HCT116 (cell line): ENCODE results near the gene MAPK10. TPM values are rescaled to one million over a fixed set of nuclear protein-coding genes. Genes with fewer than 3 reads are reported as not detected.

Source experiments
- ATAC-seq: fragments of 200-7000 bp; cut with Tn5 transposase; 2 replicates; pipeline ENCODE4 v1.9.1; 2020; ENCODE audit warnings: mild to moderate bottlenecking, moderate library complexity
- BruUV-seq: library from RNA; stranded (reverse); fragments of 400-500 nt; replicated peaks from 2 replicates; lab custom pipeline; 2021; lab: Mats Ljungman, UMichigan
- CTCF ChIA-PET: fragments of 300-600 bp; sonication (Branson Sonifier 250); formaldehyde crosslinking; loops from one replicate; lab custom pipeline; 2021; ENCODE audit warnings: antibody characterized with exemption; lab: Charles Lee
- POLR2A ChIA-PET: fragments of 300-600, 350-600 bp; sonication (Branson Sonifier 250); formaldehyde crosslinking; loops from one replicate; lab custom pipeline; 2021; ENCODE audit warnings: antibody characterized with exemption; lab: Charles Lee
- RAD21 ChIA-PET, 2 experiments: fragments of 300-600 bp; sonication (Branson Sonifier 250); formaldehyde crosslinking; loops; one replicate each; lab custom pipeline; 2023; ENCODE audit warnings: low total read pairs in 2 of 2; ENCODE audit not compliant: uncharacterized antibody in 2 of 2, unreplicated experiment in 2 of 2, low non-redundant PET in 1 of 2; lab: Charles Lee
- DNase-seq: peaks from one replicate; pipeline ENCODE4 v3.0.0-alpha.2; 2010; ENCODE audit warnings: low read depth, low spot score
- H2AFZ ChIP-seq: fragments of 200-600 bp; shearing (Covaris generic), sonication (generic); 2 replicates; pipeline ENCODE4 v1.6.1; 2017; ENCODE audit warnings: low read depth, mixed run types, mixed read lengths, antibody characterized with exemption, low read length; ENCODE audit not compliant: poor library complexity, severe bottlenecking
- H3K27ac ChIP-seq: 2 replicates; pipeline ENCODE4 v1.5.1; 2012; ENCODE audit warnings: low read depth, low read length
- H3K27me3 ChIP-seq: fragments of 200-600 bp; sonication (generic); 2 replicates; pipeline ENCODE4 v1.6.1; 2016; ENCODE audit warnings: mixed run types, low read length, mixed read lengths; ENCODE audit not compliant: insufficient read depth
- H3K36me3 ChIP-seq, 2 experiments: fragments of 200-500 bp in 1 of 2; fragments of 200-600 bp in 1 of 2; sonication (Bioruptor generic) in 1 of 2; sonication (generic) in 1 of 2; 2 replicates each; pipeline versions ENCODE4 v1.5.1 to v1.6.1; 2014 to 2016; ENCODE audit warnings: low read length in 2 of 2, inconsistent platforms in 1 of 2, mixed read lengths in 1 of 2, mixed run types in 1 of 2; ENCODE audit not compliant: insufficient read depth in 2 of 2, control insufficient read depth in 1 of 2
- H3K4me1 ChIP-seq, 2 experiments: fragments of 200-600 bp in 1 of 2; sonication (generic) in 1 of 2; 2 replicates each; pipeline versions ENCODE4 v1.5.1 to v1.6.1; 2012 to 2017; ENCODE audit warnings: low read length in 2 of 2, inconsistent platforms in 1 of 2, mild to moderate bottlenecking in 1 of 2, mixed read lengths in 1 of 2, mixed run types in 1 of 2, moderate library complexity in 1 of 2; ENCODE audit not compliant: insufficient read depth in 2 of 2, control insufficient read depth in 1 of 2
- H3K4me2 ChIP-seq: fragments of 200-600 bp; sonication (generic); 2 replicates; pipeline ENCODE4 v1.6.1; 2017; ENCODE audit warnings: mixed run types, low read length, mixed read lengths
- H3K4me3 ChIP-seq, 2 experiments: fragments of 200-600 bp in 1 of 2; sonication (generic) in 1 of 2; replicated peaks in 1 of 2; 2 replicates each; pipeline ENCODE4 v1.5.1; 2011 to 2016; ENCODE audit warnings: low read length in 2 of 2, control low read depth in 1 of 2, low read depth in 1 of 2, mild to moderate bottlenecking in 1 of 2, mixed read lengths in 1 of 2, mixed run types in 1 of 2
- H3K79me2 ChIP-seq: fragments of 200-600 bp; sonication (generic); 2 replicates; pipeline ENCODE4 v1.6.1; 2017; ENCODE audit warnings: mild to moderate bottlenecking, mixed run types, low read length, moderate library complexity, mixed read lengths; ENCODE audit not compliant: insufficient read depth
- H3K9ac ChIP-seq: fragments of 200-600 bp; sonication (generic); 2 replicates; pipeline ENCODE4 v1.6.1; 2016; ENCODE audit warnings: low read length, mixed read lengths
- H3K9me2 ChIP-seq: fragments of 200-600 bp; sonication (generic), shearing (Covaris generic); 2 replicates; pipeline ENCODE4 v1.6.1; 2017; ENCODE audit warnings: mixed run types, mild to moderate bottlenecking, moderate library complexity; ENCODE audit not compliant: insufficient read depth
- H3K9me3 ChIP-seq, 2 experiments: fragments of 200-500 bp in 1 of 2; fragments of 200-600 bp in 1 of 2; sonication (Bioruptor generic) in 1 of 2; sonication (generic) in 1 of 2; 2 replicates each; pipeline ENCODE4 v1.6.1; 2014 to 2017; ENCODE audit warnings: low read length in 2 of 2, mixed read lengths in 2 of 2, inconsistent platforms in 1 of 2, low read depth in 1 of 2, mild to moderate bottlenecking in 1 of 2, mixed run types in 1 of 2, moderate library complexity in 1 of 2; ENCODE audit not compliant: control insufficient read depth in 1 of 2, insufficient read depth in 1 of 2
- H4K20me1 ChIP-seq: fragments of 200-600 bp; sonication (generic), shearing (Covaris generic); 2 replicates; pipeline ENCODE4 v1.6.1; 2017; ENCODE audit warnings: mixed run types, mild to moderate bottlenecking, moderate library complexity; ENCODE audit not compliant: insufficient read depth
- CEBPB ChIP-seq: IDR thresholded peaks from 2 replicates; pipeline ENCODE4 v1.6.1; 2012; ENCODE audit warnings: low read depth
- EZH2phosphoT487 ChIP-seq: fragments of 200-600 bp; IDR thresholded peaks from 2 replicates; pipeline ENCODE4 v1.6.1; 2018; ENCODE audit warnings: antibody characterized with exemption, borderline replicate concordance
- FOSL1 ChIP-seq: IDR thresholded peaks from 2 replicates; pipeline ENCODE4 v1.6.1; 2012; ENCODE audit warnings: low read depth
- JUND ChIP-seq: IDR thresholded peaks from 2 replicates; pipeline ENCODE4 v1.6.1; 2012
- MAX ChIP-seq: IDR thresholded peaks from 2 replicates; pipeline ENCODE4 v1.6.1; 2012
- RAD21 ChIP-seq: IDR thresholded peaks from 2 replicates; pipeline ENCODE4 v1.6.1; 2012; ENCODE audit warnings: low read depth, mild to moderate bottlenecking
- REST ChIP-seq: IDR thresholded peaks from 2 replicates; pipeline ENCODE4 v1.6.1; 2012; ENCODE audit warnings: low read depth
- SP1 ChIP-seq: IDR thresholded peaks from 2 replicates; pipeline ENCODE4 v1.6.1; 2012; ENCODE audit warnings: low read depth
- SRF ChIP-seq: IDR thresholded peaks from 2 replicates; pipeline ENCODE4 v1.6.1; 2012; ENCODE audit warnings: low read depth
- ZFX ChIP-seq: fragments of 450-650 bp; IDR thresholded peaks from 2 replicates; pipeline ENCODE4 v1.6.1; 2017
- intact Hi-C: fragments of 100-400 bp; cut with micrococcal nuclease; formaldehyde crosslinking; loops from 2 replicates; pipeline ENCODE4 v1.10.0; 2022
- total RNA-seq: library from RNA; stranded (reverse); gene quantifications from one replicate; pipeline ENCODE4 v1.2.1, GENCODE V29; 2021; ENCODE audit not compliant: unreplicated experiment

The MAPK10 gene
- total RNA-seq, 1 experiment from 2014 or later, result 0.52 TPM

GRCh38 chr4:85953651-85954018 is 406.2 kb downstream of the MAPK10 start:
- ATAC-seq (peak; percentile 97), DNase-seq (peak; percentile 37)
- ChIA-PET POLR2A (no interaction called here), RAD21 (no interaction called here), CTCF (interaction anchor here (0.7 to 0.9 kb wide), 2 partner anchors 15 to 221 kb away, joined by 3 to 4 read pairs; no protein-coding TSS in a partner anchor)
- Histone ChIP-seq H3K27me3 (no peaks in the 10 kb centered on the region), H3K9ac (no peak overlapping the region), H4K20me1 (no peaks in the 10 kb centered on the region), H3K79me2 (no peaks in the 10 kb centered on the region), H3K4me3 (no peak overlapping the region), H3K27ac (no peak overlapping the region), H3K9me2 (no peaks in the 10 kb centered on the region), H3K9me3 (no peaks in the 10 kb centered on the region), H2AFZ (peak overlapping the region; percentile 56), H3K4me2 (peak overlapping the region; percentile 49), H3K4me1 (peaks cover 13 to 23% of the 10 kb centered on the region in 2 experiments), H3K36me3 (no peaks in the 10 kb centered on the region)
- peak; percentile 40; the same call in 1 of the 2 replicates for TF ChIP-seq JUND
- TF ChIP-seq ZFX, result no peak
- TF ChIP-seq EZH2phosphoT487, result no peak
- TF ChIP-seq RAD21, result no peak
- TF ChIP-seq MAX, result peak; percentile 81
- peak; percentile 67 for TF ChIP-seq FOSL1
- TF ChIP-seq SRF, result no peak
- peak; percentile 48; the same call in 1 of the 2 replicates for TF ChIP-seq SP1
- TF ChIP-seq CEBPB, result peak; percentile 5; the same call in 1 of the 2 replicates
- intact Hi-C loops, result no loop called here
- no TSS peak for BruUV-seq

- no peaks in the 10 kb centered on the region for H3K79me2 ChIP-seq
- no peaks in the 10 kb centered on the region for H3K9me3 ChIP-seq
- no peaks in the 10 kb centered on the region for H4K20me1 ChIP-seq
- DNase-seq, result no peak
- ChIA-PET POLR2A (no interaction called here), RAD21 (no interaction called here), CTCF (no interaction called here)
- H2AFZ ChIP-seq, result peak overlapping the region; percentile 56
- intact Hi-C loops, result no loop called here
- H3K27ac ChIP-seq, result no peak overlapping the region
- H3K36me3 ChIP-seq, result no peaks in the 10 kb centered on the region
- BruUV-seq, result no TSS peak
- peaks cover 13 to 23% of the 10 kb centered on the region in 2 experiments for H3K4me1 ChIP-seq
- H3K27me3 ChIP-seq, result no peaks in the 10 kb centered on the region
- H3K9me2 ChIP-seq, result no peaks in the 10 kb centered on the region
- TF ChIP-seq CEBPB (peak; percentile 35; the same call in 1 of the 2 replicates), REST (no peak)
- TF ChIP-seq, all 23 proteins: peak for 1
- Histone ChIP-seq H3K4me3 (no peak overlapping the region), H3K9ac (no peak overlapping the region), H3K4me2 (peak overlapping the region; percentile 49)
- no peak; the same call in 1 of the 2 replicates for ATAC-seq
Measured at GRCh38 chr4:85952972-85953650, 406.7 kb downstream of the MAPK10 start.
